GM18867 (cell line): Measurements from ENCODE around the gene ZFYVE28.

Source experiments
- ATAC-seq: cut with Tn5 transposase; IDR thresholded peaks from one replicate; pipeline ENCODE4 v1.9.1; 2021; ENCODE audit warnings: mild to moderate bottlenecking, moderate library complexity; ENCODE audit not compliant: unreplicated experiment

The ZFYVE28 gene

DNA sequence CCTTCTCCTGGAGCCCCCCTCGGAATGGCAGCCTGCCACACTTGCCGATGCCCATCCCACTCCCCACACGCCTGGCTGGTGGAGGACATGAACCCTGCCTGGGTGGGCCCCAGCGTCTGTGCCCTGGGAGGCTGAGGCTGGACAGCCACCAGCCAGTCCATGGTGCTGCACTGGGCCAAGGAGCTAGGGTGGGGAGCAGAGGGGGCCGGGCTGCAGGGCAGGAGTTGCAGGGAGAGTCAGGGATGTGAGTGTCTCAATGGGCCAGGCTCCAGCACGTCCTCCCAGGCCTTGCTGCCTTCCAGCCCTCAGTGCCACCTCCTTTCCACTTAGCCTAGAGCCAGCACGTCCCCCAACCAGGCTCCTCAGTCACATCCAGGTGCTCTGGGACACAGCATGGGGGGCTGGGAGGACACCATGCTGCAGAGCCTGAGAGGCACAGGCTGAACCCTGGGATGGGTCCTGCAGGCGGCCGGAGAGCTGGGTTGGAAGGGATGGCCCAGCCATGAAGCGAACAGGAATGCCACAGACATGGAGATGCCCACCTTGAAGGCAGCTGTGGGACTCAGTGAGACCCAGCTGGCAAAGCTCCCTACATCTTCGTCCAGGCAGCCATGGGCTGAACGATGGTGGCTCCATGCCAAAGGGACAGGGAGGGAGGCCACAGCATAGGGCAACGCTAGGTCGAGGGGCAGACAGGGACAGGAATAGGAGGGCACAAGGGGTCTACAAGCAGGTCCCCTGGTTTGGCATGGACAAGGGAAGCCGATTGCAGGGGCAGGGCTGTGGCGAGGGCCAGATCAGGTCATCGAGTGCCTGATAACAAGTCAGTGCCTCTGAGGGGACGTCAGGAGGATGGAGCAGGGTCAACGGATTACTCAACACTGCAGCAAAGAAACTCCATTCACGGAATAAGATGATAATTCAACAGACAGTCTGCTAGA is 126.5 kb downstream of the ZFYVE28 start:
- ATAC-seq = no peak

DNA sequence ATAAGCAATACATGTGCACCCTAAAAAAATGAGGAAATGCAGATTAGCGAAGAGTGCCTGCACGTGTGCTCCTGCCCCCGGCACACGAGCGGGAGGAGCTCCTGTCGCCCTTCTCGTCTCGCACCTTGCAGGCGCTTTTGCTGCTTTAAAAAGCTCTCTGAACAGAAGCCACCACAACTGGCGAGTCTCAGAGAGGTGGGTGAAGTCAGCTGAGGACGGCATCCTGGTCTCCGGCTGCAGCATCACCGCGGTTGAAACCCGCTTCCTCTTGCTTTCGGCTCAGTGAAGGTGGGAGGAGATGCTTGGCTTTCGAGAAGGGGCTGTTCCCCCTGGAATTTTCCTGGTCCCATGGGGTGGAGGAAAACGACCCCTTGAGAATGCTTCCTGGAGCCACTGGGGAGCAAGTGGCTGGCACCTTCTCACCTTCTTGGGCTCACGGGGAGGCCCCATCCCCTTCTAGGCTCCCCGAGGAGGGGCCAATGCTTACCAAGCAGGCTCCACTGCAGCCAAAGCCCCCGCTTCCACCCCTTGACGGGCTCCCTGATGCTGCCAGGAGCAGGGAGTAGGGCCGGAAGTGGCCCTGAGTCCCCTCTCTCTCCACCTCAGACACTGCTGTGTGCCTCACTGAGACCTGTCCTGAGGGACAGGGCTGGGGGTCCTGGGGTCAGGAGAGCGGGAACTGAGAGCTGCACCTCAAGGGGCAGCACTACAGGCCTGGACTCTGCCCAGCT is 127.3 kb downstream of the ZFYVE28 start:
- ATAC-seq = peak; percentile 63

- ATAC-seq = no peak
These were observed 128.0 kb downstream of the ZFYVE28 start for GRCh38 chr4:2290488-2290887.

GRCh38 chr4:2289955-2290333 is 128.5 kb downstream of the ZFYVE28 start:
- no peak for ATAC-seq

GRCh38 chr4:2289311-2289954 is 129.0 kb downstream of the ZFYVE28 start:
- ATAC-seq = no peak

GRCh38 chr4:2288051-2288541 is 130.3 kb downstream of the ZFYVE28 start:
- no peak for ATAC-seq

DNA sequence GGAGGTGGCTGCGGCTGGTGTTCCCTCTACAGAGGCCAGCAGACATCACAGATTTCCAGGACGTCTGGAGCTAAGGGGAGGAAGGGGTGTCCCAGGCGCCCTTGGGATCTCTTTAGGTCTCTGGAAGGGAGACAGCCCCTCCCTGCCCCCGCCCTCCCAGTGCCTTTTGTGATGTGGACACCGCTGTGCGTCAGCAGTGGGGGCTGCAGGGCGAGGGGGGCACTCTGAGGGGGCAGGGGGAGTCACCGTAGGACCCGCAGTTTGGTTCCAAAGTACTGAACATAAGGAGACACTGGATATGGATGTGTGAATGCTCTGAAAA is 130.9 kb downstream of the ZFYVE28 start:
- no peak for ATAC-seq

GRCh38 chr4:2286904-2287593 is 131.4 kb downstream of the ZFYVE28 start:
- no peak for ATAC-seq

DNA sequence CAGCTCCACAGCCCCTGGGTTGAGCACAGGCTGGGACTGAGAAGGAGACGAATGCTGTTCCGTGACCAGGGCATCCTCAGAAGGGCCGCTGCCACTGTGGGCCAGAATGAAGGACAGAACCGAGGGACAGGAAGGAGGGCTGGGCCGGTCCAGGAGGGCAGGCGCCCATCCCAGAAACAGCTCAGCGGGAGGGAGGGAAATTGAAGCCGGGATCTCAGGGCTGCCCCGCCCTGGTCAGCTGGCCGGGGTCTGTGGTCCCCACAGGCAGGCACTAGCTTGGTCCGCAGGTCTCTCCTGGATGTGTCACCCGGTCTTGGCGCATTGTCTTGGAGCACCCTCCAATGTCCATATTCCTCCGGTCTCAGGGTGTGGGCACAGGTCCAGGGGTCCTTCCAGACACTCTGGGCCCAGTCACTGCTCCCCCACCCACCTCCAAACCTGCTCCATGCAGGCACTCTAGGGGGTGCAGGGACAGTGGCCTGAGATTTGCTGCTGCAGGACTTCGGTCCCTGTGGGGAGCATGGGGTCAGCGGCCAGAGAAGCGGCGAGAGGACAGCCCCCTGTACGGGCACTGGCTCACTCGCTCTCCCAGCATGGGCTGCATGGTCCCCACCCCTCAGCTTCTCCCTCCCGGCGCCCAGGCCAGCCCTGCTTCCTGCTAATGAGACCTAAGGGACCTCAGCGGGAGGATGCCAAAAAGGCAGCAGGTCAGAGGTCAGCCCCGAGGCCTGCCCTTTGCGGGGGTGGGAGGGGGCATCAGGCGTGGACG is 132.6 kb downstream of the ZFYVE28 start:
- no peak for ATAC-seq

DNA sequence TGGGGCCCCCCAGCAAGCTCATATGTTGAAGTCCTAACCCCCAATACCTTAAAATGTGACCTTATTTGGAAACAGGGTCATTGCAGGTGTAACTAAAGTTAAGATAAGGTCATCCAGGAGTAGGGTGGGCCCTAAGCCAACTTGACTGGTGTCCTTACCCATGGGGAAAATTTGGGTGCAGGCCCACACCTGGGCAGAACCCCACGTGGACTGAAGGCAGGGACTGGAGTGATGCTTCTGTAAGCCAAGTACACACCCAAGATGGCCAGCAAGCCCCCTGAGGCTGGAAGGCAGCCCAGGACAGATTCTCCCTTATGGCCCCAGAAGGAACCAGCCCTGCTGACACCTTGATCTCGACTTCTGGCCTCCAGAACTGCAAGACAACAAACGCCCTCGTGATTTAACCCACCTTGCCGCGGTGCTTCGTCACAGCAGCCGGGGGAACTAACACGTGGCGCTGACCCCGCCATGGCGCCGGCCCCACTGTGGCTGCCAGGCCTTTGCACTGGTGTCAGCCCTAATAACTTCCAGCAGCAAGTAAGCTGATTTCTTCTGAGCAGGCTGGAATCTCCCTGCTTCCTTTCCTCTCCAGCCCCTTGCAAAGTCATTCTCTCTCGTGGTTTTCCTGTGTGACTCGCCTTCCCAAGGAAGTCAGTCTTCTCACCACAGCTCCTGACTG is 133.4 kb downstream of the ZFYVE28 start:
- no peak for ATAC-seq

- ATAC-seq = no peak
These were observed 134.1 kb downstream of the ZFYVE28 start for GRCh38 chr4:2284161-2284933.

GRCh38 chr4:2283199-2283711 is 135.2 kb downstream of the ZFYVE28 start:
- no peak for ATAC-seq

GRCh38 chr4:2281575-2282343 is 136.7 kb downstream of the ZFYVE28 start:
- ATAC-seq = peak; percentile 83

GRCh38 chr4:2280531-2281300 is 137.7 kb downstream of the ZFYVE28 start:
- ATAC-seq = no peak

DNA sequence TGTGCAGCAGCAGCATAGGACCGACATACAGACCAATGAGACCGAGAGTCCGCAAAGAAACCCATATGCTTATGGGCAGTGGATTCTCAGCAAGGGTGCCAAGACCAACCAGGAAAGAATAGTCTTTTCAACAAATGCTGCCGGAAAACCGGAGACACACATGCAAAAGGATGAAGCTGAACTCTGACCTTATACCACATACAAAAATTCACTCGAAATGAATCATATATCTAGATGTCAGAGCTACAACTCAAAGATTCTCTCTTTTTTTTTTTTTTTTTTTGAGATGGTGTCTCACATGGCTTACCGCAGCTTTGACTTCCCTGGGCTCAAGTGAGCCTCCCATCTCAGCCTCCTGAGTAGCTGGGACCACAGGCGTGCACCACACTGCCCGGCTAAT is 140.5 kb downstream of the ZFYVE28 start:
- no peak for ATAC-seq

GRCh38 chr4:2276581-2277325 is 141.7 kb downstream of the ZFYVE28 start:
- no peak for ATAC-seq
